GM12891 (cell line): ENCODE results near the gene PSMC3.

ENCODE experiments used
- DNase-seq: peaks from one replicate; pipeline ENCODE4 v3.0.0; 2011; ENCODE audit warnings: low spot score; ENCODE audit not compliant: insufficient read length
- FAIRE-seq: peaks from 2 replicates; lab custom pipeline; 2011; peaks lifted over from hg19 to GRCh38; lab: Jason Lieb, UNC
- PAX5 ChIP-seq: IDR thresholded peaks from 2 replicates; pipeline ENCODE4 v1.6.1; 2011; ENCODE audit warnings: low read length, moderate library complexity, mild to moderate bottlenecking; ENCODE audit not compliant: insufficient read depth, severe bottlenecking
- POLR2A ChIP-seq: IDR thresholded peaks from 2 replicates; pipeline ENCODE4 v1.6.1; 2011; ENCODE audit warnings: low read depth, low read length, control low read depth
- POLR2AphosphoS5 ChIP-seq: IDR thresholded peaks from 2 replicates; pipeline ENCODE4 v1.6.1; 2011; ENCODE audit warnings: low read depth, low read length, control low read depth
- POU2F2 ChIP-seq: IDR thresholded peaks from 2 replicates; pipeline ENCODE4 v1.6.1; 2011; ENCODE audit warnings: low read depth, mild to moderate bottlenecking, control low read depth, low read length, moderate library complexity
- SPI1 ChIP-seq: IDR thresholded peaks from 2 replicates; pipeline ENCODE4 v1.6.1; 2011; ENCODE audit warnings: low read depth, low read length, control low read depth
- TAF1 ChIP-seq: IDR thresholded peaks from 2 replicates; pipeline ENCODE4 v1.6.1; 2011; ENCODE audit warnings: low read depth, low read length, control low read depth

Gene PSMC3

DNA sequence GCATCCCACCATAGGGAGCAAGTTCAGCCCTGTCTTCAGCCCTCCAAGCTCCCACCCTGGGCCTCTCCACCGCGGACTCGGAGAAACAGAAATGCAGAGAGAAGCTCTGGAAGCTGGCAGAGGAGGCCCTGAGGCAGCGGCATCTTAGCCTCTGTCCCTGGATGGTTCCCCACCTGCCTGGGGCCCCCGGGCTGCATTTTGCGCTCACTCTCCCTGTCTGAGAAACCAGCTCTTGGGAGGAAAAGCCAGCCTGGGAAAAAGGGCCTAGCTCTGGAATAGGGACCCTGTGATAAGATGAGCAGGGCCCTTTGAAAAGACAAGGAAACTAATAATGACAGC is 35.8 kb downstream of the PSMC3 start:
- TF ChIP-seq POU2F2 (no peak), PAX5 (no peak), TAF1 (no peak)
- FAIRE-seq (no peak), DNase-seq (no peak)

- DNase-seq, result no peak
- no peak for TF ChIP-seq POU2F2
- no peak for TF ChIP-seq SPI1
- TF ChIP-seq POLR2A, result no peak
- TF ChIP-seq PAX5, result no peak
- no peak for TF ChIP-seq POLR2AphosphoS5
- FAIRE-seq, result no peak
These were observed 36.4 kb downstream of the PSMC3 start for GRCh38 chr11:47389577-47390421.

DNA sequence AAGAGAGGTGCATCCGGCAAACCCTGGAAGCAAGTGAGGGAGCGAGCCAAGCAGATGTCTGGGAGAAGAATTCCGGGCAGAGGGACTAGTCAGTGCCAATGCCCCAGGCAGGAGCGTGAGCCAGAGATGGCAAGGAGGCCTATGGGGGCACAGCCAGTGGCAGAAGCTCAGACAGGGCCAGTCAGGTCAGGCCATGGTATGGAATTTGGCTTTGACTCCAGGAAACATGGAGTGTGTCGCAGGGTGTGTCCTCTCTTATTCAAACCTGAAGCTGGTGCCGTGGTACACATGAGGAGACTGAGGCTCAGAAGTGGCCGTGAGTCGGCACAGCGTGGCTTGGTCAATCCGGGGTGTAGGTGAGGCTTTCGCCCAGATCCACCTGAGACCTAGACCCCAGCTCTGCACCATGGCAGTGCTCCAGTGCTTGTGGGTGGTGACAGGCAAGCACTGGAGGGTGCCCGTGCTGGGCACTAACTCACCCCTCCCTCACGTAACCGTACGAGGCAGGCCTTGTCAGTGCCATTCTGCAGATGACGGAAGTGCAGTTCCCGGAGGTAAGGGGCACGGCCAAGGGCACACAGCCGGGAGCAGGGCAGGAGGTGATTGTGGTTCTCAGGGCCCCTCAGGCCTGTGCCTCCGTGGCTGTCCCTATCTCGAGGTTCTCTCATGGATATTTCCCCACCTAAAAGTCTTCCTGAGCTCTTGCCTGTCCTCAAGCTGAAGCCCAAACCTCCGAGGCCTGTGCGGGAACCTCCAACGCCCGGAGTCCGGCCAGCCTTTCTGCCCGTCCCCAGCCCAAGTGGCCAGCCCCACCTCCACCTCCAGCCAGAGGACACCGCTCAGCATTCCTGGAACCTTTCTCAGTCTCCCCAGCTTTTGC is 37.3 kb downstream of the PSMC3 start:
- FAIRE-seq, result no peak
- TF ChIP-seq PAX5 (no peak), POLR2AphosphoS5 (no peak), POLR2A (no peak), POU2F2 (no peak), TAF1 (no peak), SPI1 (no peak)
- no peak for DNase-seq

- FAIRE-seq, result no peak
- DNase-seq, result no peak
These were observed 38.1 kb downstream of the PSMC3 start for GRCh38 chr11:47387944-47388696.

DNA sequence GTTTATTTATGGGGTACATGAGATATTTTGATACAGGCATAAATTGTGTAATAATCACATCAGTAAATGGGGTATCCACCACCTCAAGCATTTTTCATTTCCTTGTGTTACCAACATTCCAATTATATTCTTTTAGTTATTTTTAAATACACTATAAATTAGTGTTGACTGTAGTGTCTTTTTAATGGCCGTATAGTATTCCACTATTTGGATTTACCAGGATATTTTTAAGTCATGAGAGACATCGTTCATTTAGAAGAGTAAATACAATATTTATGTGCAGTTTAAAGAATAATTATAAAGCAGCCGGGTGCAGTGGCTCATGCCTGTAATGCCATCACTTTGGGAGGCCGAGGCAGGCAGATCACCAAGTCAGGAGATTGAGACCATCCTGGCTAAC is 41.7 kb downstream of the PSMC3 start:
- TF ChIP-seq SPI1 (no peak), POU2F2 (no peak), POLR2AphosphoS5 (no peak), PAX5 (no peak), TAF1 (no peak), POLR2A (no peak)
- no peak for FAIRE-seq
- DNase-seq, result no peak

More at GRCh38 chr11:47387944-47388696, 38.1 kb downstream of the PSMC3 start:
- TF ChIP-seq PAX5 (no peak), TAF1 (no peak), POU2F2 (no peak), POLR2AphosphoS5 (no peak), SPI1 (no peak), POLR2A (no peak)

GRCh38 chr11:47383071-47383470 is 43.2 kb downstream of the PSMC3 start:
- FAIRE-seq (no peak), DNase-seq (no peak)
- TF ChIP-seq POU2F2 (no peak), POLR2AphosphoS5 (no peak), TAF1 (no peak), SPI1 (no peak), POLR2A (no peak), PAX5 (no peak)

- TF ChIP-seq SPI1, result no peak
- FAIRE-seq, result peak; percentile 67
- no peak for DNase-seq
These were observed 46.2 kb downstream of the PSMC3 start for GRCh38 chr11:47380078-47380477.

- TF ChIP-seq PAX5 (no peak), TAF1 (no peak), POU2F2 (no peak), POLR2A (no peak), POLR2AphosphoS5 (no peak)
- no peak for DNase-seq
- FAIRE-seq, result peak; percentile 76
These were observed 46.9 kb downstream of the PSMC3 start for GRCh38 chr11:47379317-47379716.

DNA sequence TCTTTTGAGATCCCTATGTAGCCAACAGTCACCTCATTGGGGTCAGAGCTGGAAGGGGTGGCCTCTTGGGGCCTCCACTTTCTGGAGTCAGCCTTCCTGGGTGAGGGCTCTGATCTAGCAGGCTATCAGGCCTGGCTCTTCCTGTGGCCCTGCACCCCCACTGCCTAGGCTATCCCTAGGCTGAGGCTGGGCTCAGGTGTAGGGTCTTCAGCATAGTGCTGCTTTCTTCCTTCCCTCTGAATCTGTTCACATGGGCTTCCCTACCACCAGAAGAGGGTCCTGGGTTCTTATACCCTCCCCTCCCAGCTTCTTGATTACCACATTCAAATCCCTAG is 47.4 kb downstream of the PSMC3 start:
- no peak for FAIRE-seq
- DNase-seq, result no peak
- no peak for TF ChIP-seq POLR2A
- TF ChIP-seq SPI1, result no peak
- no peak for TF ChIP-seq PAX5
- 0 out of 2 replicates have a peak, but pooled peaks have one; percentile 13 for TF ChIP-seq POU2F2
- TF ChIP-seq POLR2AphosphoS5, result peak; percentile 2; the same call in 1 of the 2 replicates
- no peak for TF ChIP-seq TAF1
